NCI-H524 (cell line): ENCODE data around the gene SLC2A8.

Experiments
- DNase-seq, 2 experiments: peaks; one replicate each; lab custom pipeline; 2025; lab: John Stamatoyannopoulos, UW

The SLC2A8 gene

DNA sequence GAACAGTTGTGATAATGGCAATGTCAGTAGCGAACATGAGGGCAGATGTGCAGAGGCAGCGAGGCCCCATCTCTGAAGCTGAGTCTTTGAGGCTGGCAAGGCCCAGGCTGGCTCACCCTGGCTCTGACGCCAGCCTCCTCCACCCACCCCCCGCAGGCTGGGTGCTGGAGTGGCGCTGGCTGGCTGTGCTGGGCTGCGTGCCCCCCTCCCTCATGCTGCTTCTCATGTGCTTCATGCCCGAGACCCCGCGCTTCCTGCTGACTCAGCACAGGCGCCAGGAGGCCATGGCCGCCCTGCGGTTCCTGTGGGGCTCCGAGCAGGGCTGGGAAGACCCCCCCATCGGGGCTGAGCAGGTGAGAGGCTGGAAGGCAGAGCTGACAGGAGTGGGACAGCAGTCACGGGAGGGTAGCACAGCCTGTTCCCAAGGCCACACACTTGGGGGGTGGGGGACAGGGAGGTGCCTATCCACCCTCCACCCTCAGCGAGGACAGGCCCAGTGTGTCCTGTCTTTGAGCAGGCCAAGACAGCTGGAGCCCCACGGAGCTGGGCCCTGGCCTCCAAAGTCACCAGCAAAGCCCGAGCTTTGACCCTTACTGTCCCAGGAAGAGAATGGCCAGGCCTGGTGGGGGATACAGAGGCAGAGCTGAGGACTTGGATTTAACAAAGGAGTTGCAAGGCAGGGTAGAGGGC is 5.6 kb downstream of the SLC2A8 start:
- DNase-seq: no peak

GRCh38 chr9:127403507-127404192 is 6.7 kb downstream of the SLC2A8 start:
- no peak for DNase-seq

GRCh38 chr9:127404631-127405030 is 7.7 kb downstream of the SLC2A8 start:
- no peak for DNase-seq

GRCh38 chr9:127405344-127406125 is 8.6 kb downstream of the SLC2A8 start:
- peak; percentile 89 to 93 for DNase-seq

- DNase-seq: no peak
Observed at GRCh38 chr9:127406799-127407491, 10.0 kb downstream of the SLC2A8 start.

DNA sequence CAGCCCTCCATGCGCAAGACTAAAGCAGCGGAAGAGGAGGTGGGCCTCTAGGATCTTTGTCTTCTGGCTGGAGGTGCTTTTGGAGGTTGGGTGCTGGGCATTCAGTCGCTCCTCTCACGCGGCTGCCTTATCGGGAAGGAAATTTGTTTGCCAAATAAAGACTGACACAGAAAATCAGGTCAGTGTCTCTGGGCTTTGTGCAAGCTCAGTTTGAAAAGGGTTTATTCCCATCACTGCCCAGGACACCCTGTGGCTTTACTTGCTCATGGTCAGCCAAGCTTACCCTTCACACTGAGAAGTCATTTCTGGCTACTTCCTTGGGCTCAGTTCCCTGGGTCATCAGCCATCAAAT is 10.5 kb downstream of the SLC2A8 start:
- no peak for DNase-seq

DNA sequence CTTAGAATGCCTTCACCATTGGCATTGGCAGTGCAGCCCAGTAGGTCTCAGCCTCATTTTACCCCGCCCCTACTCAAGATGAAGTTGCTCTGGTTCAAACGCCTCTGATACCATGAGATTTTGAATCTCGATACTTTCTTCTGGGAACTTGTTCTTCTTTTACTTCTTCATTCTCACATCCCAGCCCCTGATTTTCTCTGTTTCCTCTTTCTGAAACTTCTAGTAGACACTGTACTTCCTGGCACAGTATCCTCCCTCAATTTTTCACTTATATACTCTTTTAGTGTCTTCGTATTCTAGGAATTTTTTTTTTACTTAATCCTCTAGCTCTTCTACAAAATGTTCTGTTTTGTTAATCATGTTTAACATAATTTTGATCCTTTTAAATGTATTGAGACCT is 14.2 kb downstream of the SLC2A8 start:
- no peak for DNase-seq

DNA sequence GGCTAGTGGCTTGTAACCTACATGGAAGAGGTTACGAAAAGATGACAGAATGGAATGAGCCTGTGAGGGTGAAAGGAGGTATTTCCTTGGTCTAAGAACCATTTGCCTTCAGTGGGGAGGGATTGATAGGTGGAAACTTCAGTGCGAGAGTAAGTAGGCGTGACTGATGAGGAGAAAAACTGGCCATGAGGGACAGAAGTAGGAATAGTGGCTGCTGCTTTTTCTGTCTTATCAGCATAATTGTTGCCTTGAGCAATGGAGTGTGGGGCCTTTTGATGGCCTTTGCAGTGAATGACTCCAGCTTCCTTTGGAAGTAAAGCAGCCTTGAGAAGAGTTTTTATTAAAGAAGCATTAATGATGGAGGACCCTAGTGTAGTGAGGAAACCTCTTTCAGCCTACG is 18.2 kb downstream of the SLC2A8 start:
- DNase-seq: no peak

DNA sequence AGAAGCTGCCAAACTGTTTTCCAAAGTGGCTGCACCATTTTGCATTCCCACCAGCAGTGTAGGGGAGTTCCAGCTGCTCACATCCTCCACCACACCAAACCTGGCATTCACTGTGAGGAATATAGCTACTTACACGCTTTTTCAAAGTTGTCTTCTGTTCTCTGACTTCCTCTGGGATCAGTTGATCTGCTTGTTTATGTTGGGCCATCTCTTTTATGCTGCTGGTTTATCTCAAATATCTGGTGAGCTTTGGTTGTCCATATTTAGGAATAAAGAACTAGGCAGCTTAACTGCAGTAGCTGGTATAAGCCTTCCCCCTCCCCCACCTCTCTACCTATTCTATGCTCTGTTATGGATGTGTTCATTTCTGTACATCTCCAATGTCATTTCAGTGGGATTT is 18.7 kb downstream of the SLC2A8 start:
- no peak for DNase-seq

GRCh38 chr9:127417131-127418036 is 20.4 kb downstream of the SLC2A8 start:
- no peak for DNase-seq

DNA sequence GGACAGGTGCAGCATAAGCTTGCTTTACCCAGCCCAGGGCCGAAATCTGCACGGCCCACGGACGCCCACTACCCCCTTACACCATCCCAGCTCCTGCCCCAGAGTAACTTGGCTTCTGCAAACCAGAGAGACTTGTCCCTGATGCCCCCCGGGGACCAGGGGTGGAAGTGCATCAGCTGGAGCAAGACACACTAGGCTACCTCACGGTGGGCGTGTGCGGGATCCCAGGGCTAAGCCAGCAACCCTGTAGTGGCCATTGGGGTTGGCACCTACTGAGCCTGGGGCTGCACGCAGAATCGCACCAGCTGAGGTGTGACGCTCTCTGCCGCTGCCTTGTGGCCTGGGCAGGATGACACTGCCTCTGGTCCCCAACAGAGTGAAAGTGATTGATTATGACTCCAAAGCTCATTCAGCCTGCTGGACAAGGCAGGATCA is 21.1 kb downstream of the SLC2A8 start:
- peak; percentile 40 to 67 for DNase-seq

DNA sequence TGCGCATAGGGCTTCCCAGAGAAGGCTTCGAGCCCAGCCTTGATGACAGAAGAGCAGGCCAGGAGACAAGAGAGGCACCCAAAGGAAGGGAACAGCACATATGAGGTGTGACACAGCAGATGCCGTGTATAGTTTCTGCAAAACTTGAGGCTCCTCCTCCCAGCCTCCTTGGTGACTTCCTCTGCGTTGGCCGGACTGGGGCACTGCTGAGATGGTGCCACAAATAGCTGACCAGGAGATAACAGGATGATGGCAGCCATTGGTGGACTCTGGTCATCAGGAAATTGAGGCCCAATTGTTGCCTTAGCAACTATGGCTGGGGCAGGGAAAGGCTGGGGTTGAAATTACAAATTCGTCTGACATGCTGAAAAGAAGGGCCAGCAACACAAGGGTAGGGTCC is 22.4 kb downstream of the SLC2A8 start:
- DNase-seq: no peak

GRCh38 chr9:127421057-127421456 is 24.1 kb downstream of the SLC2A8 start:
- DNase-seq: no peak

DNA sequence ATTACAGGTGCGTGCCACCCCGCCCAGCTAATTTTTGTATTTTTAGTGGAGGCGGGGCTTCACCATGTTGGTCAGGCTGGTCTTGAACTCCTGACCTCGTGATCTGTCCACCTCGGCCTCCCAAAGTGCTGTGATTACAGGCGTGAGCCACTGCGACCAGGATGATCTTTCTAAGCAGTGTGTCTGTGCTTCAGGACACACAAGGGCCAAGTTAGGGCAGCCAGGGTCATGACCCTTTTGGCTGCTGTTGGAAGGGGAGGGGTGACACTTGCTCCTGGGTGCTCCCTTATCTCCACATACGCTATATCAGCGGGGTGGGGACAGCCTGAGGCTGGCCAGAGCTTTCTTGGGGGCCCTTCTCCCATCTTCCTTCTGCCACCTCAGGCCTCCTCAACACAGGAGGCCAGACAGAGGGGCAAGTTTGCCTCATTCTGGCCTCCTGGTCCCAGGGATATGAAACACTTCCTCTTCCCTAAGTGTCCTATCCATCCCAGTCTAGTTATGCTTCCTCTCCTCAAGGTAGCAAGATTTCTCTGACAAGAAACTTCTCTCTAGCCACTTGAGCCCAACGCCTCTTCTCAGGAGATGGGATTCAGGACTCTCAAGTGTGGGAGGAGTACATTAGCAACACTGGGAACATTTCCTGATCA is 25.3 kb downstream of the SLC2A8 start:
- no peak for DNase-seq

GRCh38 chr9:127422787-127423186 is 25.8 kb downstream of the SLC2A8 start:
- DNase-seq: peak in 1 of 2 experiments; percentile 25

DNA sequence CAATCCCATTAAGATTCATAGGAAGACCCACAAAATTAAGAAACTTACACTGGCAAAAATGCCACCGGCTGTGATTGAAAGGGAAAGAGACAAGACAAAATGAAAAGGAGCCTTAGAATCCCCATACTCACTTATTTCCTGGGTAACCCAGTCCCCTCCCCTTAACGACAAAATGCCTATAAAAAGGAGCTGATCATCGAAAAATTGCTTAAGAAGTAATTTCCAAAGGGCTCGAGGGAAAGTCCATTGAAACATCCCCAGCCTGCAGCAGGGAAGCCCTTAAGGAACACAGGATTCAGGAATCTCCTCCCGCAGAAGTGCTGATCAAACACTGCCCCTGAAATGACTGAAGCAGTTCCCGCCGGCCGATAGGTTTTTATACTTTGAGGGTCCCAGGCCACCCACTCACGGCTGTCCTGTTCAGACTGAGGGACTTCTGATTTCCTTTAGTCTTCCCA is 26.5 kb downstream of the SLC2A8 start:
- DNase-seq: no peak

- DNase-seq: peak; percentile 87 to 90
Observed at GRCh38 chr9:127423934-127424675, 27.1 kb downstream of the SLC2A8 start, which contains the start of gene ZNF79. Gene ZNF79, plus strand, starts transcription at chr9:127424382. Its CDS starts 406 bp downstream, at chr9:127424788.

DNA sequence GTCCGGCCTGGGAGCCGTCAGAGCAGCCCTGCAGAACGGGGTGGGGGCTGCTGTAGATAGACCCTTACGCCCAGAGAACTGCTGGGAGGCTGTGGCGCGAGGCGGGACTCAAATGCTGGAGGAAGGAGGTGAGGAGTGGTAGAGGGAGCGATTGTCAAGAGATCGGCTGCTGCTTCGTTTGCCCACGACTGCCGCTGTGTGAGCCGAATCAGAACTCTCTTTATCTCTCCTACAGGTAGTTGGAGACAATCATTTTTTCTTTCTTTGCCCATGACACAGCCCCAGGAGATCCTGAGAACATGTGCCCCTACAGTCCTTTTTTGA is 27.7 kb downstream of the SLC2A8 start:
- no peak for DNase-seq

GRCh38 chr9:127426756-127427155 is 29.8 kb downstream of the SLC2A8 start:
- DNase-seq: no peak

GRCh38 chr9:127428348-127428747 is 31.4 kb downstream of the SLC2A8 start:
- no peak for DNase-seq
